ENCODE data around the gene MTHFD1. TPM values are rescaled to one million over a fixed set of nuclear protein-coding genes. Genes with fewer than 3 reads are reported as not detected.
"Not testable (repeated sequence)": the region's sequence is repeated elsewhere in the genome, so short reads cannot be mapped to it uniquely, and the experiment has no call there.

Gene MTHFD1
- total RNA-seq (ENCODE audit: insufficient read depth, low replicate concordance): 15.2 TPM

DNA sequence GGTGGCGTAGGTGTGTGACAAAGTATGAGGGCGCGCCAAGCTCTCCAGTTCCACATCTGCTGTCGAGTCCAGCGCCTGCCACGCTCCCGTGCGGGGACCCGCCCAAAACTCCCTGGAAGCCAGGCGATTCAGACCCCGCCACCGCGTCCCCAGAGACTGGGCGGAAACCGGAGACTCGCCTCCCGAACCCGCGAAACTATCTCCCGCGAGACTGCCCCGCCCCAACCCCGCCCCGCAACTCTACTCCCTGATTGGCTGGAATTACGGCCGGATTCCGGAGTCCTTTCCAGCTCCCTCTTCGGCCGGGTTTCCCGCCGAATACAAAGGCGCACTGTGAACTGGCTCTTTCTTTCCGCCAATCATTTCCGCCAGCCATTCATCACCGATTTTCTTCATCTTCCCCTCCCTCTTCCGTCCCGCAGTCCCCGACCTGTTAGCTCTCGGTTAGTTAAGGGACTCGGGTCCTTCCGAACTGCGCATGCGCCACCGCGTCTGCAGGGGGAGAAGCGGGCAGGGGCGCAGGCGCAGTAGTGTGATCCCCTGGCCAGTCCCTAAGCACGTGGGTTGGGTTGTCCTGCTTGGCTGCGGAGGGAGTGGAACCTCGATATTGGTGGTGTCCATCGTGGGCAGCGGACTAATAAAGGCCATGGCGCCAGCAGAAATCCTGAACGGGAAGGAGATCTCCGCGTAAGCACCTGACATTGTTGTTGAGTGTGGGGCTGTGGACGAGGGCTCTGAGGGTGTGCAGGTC is at the start of gene MTHFD1:
Gene MTHFD1, plus strand, starts transcription at position 572 of the 751 bp plus-strand sequence. Its CDS starts 75 bp downstream, at position 647.
- peak; percentile 100 for DNase-seq (ENCODE audit: low spot score)

GRCh38 chr14:64338616-64339316 is 49.4 kb upstream of the MTHFD1 start:
- DNase-seq (ENCODE audit: low spot score): peak; percentile 100

DNA sequence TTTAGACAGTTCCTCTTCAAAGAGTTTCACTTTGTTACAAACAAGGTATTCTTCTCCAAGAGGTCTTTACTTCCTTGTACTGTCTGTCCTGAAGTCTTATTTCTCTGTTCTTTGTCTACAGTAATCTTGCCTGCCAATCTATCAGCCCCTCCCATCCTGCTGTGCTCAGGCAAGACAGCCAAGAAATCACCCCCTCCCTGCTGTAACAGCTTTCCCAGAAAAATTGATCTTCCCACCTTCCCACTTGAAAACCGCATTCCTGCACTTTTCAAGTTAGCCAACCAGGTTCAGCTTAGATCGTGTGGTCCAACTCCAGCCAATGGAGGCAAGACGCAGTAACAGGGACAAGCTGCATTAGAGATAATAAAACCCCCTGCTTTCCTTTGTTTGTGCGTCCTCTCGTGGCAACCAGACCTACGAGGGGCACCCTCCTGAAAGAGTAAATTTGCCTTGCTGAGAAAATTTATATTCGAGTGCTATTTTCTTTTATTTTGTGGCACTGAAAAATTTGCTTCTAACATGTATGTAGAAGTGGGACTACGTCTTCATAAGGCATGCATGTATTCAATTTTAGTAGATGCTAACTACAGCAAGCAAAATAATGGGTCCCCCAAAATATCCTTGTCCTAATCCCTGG is 47.5 kb upstream of the MTHFD1 start:
- DNase-seq (ENCODE audit: low spot score): no peak

DNA sequence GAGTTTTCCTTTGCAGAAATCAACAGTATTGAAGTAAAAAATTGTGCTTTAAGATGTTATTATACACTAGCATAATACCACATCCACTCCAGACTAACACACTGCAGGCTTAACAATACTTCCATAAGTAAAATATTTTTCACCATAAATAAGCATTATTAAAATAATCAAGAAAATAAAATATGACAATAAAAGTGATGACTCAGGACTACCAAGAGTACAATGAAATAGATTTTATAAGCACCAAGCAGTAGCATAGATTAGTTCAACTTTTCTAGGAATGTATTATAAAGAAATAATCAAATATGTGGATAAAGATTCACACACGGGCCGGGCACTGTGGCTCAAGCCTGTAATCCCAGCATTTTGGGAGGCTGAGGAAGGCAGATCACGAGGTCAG is 40.4 kb upstream of the MTHFD1 start:
- no peak for DNase-seq (ENCODE audit: low spot score)

DNA sequence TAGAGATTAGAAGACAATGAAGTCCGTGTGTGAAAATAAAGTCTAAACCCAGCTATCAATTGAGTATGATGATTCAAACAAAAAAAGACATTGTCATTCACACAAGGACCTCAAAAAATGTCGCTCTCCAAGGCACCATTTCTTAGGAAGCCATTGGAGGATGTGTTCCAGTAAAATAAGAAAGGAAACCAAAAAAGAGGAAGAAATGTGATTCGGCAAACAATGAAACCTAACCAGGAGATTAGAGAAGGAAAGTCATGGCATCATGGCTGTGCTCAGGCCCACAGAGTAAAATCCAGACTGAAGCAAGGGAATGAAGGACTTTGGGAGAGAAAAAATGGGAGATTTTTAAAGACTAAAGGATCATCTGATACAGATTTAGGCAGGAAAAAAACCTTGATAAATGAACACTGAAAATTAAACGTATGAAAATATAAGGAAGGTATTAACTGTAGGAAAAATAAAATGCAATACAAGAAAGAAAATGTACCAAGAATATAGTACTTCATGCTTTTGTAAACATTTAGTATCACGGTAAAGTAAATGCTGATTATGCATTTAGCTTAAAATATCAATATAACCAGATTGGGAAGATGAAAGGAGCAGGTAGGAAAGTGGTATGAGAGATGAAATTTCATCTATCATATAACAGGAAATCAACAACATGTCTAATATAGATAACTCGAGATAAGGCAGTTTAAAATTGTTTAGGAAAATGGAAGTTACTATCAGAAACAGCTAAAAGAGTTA is 38.2 kb upstream of the MTHFD1 start:
- no peak for DNase-seq (ENCODE audit: low spot score)

DNA sequence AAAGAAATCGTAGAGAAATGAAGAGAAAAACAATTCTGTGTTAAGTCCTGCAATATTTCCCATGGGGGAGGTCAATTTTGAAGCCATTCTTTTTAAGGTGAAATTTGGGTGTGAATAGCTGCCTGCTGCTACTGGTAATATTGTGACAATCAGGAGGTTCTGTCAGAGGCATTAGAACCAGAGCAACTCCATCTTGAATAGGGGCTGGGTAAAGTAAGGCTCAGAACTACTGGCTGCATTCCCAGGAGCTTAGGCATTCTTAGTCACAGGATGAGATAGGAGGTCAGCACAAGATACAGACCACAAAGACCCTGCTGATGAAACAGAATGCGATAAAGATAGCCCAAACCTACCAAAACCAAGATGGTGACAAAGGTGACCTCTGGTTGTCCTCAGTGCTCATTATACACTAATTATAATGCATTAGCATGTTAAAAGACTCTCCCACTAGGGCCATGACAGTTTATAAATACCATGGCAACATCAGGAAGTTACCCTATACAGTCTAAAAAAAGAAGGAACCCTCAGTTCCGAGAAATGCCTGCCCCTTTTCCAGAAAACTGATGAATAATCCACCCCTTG is 24.8 kb upstream of the MTHFD1 start:
- peak; percentile 15 for DNase-seq (ENCODE audit: low spot score)

DNA sequence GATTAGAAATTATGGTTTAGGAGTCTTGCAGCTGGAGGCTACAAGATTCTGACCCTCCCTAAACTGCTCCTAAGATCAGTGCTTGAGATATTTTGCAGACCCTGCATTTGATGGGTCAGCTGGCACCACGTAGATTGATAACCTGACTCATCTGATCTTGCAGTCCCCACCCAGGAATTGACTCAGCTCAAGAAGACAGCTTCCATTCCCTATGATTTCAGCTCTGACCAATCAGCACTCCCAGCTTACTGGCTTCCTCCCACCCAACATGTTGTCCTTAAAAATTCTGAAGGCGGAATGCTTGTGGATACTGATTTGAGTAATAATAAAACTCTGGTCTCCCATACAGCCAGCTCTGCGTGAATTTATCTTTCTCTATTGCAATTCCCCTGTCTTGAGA is 23.2 kb upstream of the MTHFD1 start:
- DNase-seq (ENCODE audit: low spot score): peak; percentile 20

- DNase-seq (ENCODE audit: low spot score): not testable (repeated sequence)
These were observed 22.7 kb upstream of the MTHFD1 start for GRCh38 chr14:64365358-64365889.

- DNase-seq (ENCODE audit: low spot score): no peak
These were observed 19.0 kb upstream of the MTHFD1 start for GRCh38 chr14:64369201-64369600.

DNA sequence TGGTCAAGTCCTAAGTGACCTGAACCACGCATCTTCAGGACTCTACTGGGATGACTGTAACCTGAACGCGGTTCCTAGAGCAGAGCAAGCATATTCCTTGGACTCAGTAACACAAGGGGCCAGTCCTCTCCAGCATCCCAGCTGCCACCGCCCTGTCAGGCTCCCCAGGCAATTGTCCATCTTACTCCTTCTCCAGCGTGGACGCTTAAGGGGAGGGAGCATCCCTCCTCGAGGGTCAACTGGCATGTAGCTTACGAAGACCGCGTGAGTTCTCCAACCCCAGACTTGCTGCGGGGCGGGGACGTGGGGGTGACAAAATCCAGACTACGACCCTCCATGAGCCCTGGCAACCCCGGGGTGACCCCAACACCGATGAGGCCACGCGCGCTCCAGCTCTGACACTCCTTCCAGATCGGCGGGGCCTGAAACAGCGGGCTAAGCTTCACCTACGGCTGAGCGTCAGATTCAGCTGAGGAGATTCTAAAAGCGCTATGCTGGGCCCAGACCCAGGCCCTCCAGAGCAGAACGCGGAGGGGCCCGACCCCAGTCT is 846 bp upstream of the MTHFD1 start:
- DNase-seq (ENCODE audit: low spot score): no peak

DNA sequence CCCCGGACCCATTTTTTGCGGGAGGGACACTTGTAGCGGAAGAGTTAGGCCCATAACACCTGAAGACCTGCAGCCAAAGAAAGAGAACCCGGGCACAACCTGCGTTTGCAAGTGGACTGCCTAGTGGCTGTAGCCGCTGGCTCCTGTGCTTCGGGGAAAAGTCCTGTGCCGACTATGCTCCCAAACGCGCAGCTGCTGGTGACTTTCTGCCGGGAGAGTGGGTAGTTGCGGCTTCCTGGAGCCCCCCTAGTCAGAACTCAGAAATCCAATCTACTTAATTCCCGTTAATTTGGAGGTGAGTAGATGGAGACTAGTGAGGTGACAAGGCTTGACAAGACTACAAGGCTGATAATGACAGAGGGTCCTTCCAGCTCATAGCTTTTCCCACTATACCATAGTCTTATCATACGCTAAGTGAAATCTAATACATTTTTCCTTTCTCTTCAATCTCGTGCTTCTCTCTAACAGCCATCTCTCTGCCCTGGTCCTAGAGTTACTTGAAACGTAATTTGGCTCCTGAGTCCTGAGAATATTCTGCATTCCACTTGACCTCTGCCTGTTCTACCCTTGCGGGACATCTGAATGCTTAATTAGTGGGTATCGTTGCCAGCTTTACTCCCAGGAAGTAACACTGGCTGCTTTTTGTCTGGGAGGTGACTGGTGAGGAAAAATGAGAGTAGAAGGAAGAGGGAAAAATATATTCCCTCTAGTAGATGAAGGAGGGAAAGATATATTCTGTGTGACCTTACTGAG is 556 bp downstream of the MTHFD1 start:
- peak; percentile 11 for DNase-seq (ENCODE audit: low spot score)

GRCh38 chr14:64391113-64391725 is 3.1 kb downstream of the MTHFD1 start:
- no peak for DNase-seq (ENCODE audit: low spot score)

DNA sequence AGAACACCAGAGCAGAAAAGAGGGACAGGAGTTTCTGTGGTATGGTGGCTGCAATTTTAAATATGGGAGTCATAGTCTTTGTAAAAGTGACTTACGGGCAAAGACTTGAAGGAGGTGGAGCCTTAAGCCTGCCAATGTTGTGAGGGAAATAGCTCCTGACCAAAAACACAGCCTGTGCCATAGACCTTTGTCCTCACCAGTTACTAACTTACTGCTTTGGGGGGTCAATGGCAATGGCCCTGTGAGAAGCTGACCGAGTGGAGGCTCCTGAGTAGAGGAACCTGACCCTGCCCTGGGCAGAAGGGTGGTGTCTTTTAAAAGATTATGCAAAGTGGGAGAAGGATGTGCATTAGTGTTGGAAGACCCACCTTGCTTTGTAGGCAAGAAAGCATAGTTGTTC is 3.8 kb downstream of the MTHFD1 start:
- DNase-seq (ENCODE audit: low spot score): no peak

- DNase-seq (ENCODE audit: low spot score): not testable (repeated sequence)
These were observed 5.1 kb downstream of the MTHFD1 start for GRCh38 chr14:64393189-64393726.

DNA sequence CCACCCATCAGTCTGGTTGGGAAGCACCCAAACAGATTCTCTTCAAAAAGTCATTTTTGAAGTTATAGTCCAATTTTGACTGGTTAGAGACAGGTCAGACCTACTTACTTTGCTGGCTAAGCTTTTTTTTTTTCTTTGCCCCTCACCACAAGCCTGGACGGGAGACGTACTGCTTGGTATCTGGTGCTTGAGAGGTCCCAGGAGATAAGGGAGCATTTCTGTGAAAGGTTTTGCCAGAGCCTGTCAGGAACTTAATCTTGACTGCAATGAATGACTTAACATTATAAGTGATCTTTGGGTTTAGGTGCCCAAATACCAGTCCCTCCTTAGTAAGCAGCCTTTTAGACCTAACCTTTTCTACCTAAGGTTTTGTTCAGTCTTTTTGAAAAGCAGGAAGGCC is 6.3 kb downstream of the MTHFD1 start:
- DNase-seq (ENCODE audit: low spot score): no peak

GRCh38 chr14:64394977-64395633 is 7.0 kb downstream of the MTHFD1 start:
- no peak for DNase-seq (ENCODE audit: low spot score)

- DNase-seq (ENCODE audit: low spot score): no peak
These were observed 12.8 kb downstream of the MTHFD1 start for GRCh38 chr14:64400829-64401459.

- no peak for DNase-seq (ENCODE audit: low spot score)
These were observed 13.8 kb downstream of the MTHFD1 start for GRCh38 chr14:64401949-64402348.

Data from umbilical cord (tissue), 2 donors.